ENCODE data around the gene SVEP1.

- TF ChIP-seq REST (IDR thresholded peaks at IDR 0.05; ENCODE audit: insufficient read depth in 1 of 2, low read depth in 2 of 2, low read length in 1 of 2) = no peak
- TF ChIP-seq CTCF (IDR thresholded peaks at IDR 0.05) = no peak
- no peak for TF ChIP-seq SIN3A (IDR thresholded peaks at IDR 0.05; ENCODE audit: borderline replicate concordance, insufficient read depth, low read depth, low read length)
These were observed 7.6 kb downstream of the SVEP1 start for GRCh38 chr9:110571801-110572483.
